ENCODE data around the gene PEX3.

DNA sequence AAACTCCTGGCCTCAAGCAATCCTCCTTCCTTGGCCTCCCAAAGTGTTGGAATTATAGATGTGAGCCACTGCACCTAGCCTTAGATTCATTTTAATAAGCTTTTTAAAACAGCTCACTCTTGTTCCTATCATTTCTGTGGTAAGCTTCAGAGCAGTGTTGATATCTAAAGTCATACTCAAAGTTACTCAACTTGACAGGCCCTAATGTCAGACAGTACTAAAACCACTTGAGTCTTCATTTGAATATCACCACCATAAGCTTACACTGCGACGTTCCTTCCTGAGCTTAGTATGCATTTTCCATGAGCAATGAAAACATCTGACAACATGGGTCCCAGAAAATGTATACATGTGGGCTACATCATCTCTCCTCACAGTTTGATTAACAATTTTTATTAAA is 54.9 kb downstream of the PEX3 start:
- TF ChIP-seq EZH2 (IDR thresholded peaks at IDR 0.05; ENCODE audit: borderline replicate concordance, low read length) = no peak
- TF ChIP-seq, protein P1, sequence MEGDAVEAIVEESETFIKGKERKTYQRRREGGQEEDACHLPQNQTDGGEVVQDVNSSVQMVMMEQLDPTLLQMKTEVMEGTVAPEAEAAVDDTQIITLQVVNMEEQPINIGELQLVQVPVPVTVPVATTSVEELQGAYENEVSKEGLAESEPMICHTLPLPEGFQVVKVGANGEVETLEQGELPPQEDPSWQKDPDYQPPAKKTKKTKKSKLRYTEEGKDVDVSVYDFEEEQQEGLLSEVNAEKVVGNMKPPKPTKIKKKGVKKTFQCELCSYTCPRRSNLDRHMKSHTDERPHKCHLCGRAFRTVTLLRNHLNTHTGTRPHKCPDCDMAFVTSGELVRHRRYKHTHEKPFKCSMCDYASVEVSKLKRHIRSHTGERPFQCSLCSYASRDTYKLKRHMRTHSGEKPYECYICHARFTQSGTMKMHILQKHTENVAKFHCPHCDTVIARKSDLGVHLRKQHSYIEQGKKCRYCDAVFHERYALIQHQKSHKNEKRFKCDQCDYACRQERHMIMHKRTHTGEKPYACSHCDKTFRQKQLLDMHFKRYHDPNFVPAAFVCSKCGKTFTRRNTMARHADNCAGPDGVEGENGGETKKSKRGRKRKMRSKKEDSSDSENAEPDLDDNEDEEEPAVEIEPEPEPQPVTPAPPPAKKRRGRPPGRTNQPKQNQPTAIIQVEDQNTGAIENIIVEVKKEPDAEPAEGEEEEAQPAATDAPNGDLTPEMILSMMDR (conservative IDR thresholded peaks at IDR 0.05 in 1 of 2, IDR thresholded peaks at IDR 0.05 in 1 of 2; ENCODE audit: extremely low read depth in 1 of 2, insufficient read depth in 1 of 2, low read depth in 1 of 2, low read length in 2 of 2) = no peak

All from mammary epithelial cell (primary cell).